Lower leg skin (tissue), 3 donors: ENCODE results near the gene SLC9A3.

Experiments used
- POLR2A ChIP-seq, 2 donors: fragments of 450-650 bp; IDR thresholded peaks; one replicate each; pipeline ENCODE4 v1.6.1; 2016 to 2017; ENCODE audit warnings: antibody characterized with exemption in 2 of 2, mild to moderate bottlenecking in 1 of 2, moderate library complexity in 1 of 2
- TF ChIP-seq, protein P1 (sequence below), 3 donors: fragments of 450-650 bp; IDR thresholded peaks; one replicate each; pipeline ENCODE4 v1.5.1; 2016; ENCODE audit warnings: antibody characterized with exemption in 3 of 3, mild to moderate bottlenecking in 3 of 3, moderate library complexity in 2 of 3

DNA sequence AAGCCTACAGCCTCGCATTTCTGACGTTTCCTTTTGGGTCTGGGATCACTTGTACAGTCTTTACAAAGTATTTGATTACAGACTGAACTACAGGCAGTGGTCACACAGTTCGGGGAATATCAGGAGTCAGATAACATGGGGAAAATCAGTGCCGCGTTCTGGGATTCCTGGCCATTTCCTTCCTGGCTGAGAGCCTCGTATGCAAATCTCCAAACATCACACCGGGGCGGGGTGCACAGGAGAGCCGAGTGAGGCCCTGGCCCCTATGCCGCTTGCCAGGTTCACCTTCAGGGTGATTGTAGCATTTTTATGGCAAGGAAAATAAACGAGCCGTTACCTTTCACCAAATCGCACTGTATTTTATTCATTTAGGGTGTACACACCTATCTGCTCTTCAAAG is 29.6 kb upstream of the SLC9A3 start:
- TF ChIP-seq, protein P1, sequence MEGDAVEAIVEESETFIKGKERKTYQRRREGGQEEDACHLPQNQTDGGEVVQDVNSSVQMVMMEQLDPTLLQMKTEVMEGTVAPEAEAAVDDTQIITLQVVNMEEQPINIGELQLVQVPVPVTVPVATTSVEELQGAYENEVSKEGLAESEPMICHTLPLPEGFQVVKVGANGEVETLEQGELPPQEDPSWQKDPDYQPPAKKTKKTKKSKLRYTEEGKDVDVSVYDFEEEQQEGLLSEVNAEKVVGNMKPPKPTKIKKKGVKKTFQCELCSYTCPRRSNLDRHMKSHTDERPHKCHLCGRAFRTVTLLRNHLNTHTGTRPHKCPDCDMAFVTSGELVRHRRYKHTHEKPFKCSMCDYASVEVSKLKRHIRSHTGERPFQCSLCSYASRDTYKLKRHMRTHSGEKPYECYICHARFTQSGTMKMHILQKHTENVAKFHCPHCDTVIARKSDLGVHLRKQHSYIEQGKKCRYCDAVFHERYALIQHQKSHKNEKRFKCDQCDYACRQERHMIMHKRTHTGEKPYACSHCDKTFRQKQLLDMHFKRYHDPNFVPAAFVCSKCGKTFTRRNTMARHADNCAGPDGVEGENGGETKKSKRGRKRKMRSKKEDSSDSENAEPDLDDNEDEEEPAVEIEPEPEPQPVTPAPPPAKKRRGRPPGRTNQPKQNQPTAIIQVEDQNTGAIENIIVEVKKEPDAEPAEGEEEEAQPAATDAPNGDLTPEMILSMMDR (IDR thresholded peaks at IDR 0.05), result no peak
- no peak for TF ChIP-seq POLR2A (IDR thresholded peaks at IDR 0.05)
